GM12892 (cell line): Measurements from ENCODE around the gene DIAPH1.

ENCODE experiments used
- POLR2AphosphoS5 ChIP-seq: IDR thresholded peaks from 2 replicates; pipeline ENCODE4 v1.6.1; 2011; ENCODE audit warnings: low read depth, low read length, control low read depth
- TAF1 ChIP-seq: IDR thresholded peaks from 2 replicates; pipeline ENCODE4 v1.6.1; 2011; ENCODE audit warnings: low read depth, mild to moderate bottlenecking, control low read depth, low read length, borderline replicate concordance

DNA sequence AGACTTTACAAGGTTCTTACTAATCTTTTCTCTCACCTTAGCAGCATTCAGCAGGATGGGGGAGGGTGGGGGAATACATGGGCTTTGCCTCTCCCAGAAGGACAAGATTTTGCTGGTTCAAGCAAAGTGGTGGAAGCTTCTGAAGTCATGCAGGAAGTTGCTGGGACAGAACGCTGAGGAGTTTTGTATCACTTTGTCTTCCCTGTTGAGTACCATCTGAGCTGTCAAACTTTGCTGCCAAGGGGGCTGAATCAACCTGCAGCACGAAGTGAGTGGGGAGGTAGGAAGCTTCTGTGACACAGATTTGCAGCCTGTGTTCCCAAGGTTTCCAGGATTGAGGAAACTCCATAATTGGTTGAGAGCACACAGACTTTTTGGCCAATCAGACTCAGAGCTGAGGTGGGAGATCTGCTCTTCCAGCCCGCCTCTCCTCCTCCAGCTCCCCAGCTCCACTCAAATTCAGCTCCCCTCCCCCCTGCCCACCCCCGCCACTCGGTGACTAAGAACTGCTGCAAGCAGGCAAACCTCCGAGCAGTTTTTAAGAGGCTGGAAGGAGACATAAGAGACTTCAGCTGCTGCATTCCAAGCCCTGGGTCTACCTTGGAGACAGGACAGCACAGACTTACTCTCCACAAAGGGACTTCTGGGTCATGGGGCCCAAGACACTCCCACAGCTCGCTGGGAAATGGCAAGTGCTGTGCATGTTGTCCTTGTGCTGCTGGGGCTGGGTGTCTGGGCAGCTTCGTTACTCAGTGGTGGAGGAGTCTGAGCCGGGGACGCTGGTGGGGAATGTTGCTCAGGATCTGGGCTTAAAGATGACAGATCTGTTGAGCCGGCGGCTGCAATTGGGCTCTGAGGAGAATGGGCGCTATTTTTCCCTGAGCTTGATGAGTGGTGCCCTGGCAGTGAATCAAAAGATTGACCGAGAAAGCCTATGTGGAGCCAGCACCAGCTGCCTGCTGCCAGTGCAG, 129.9 kb downstream of the DIAPH1 start, which contains the start of gene PCDHGC5:
- TF ChIP-seq TAF1 (no peak), POLR2AphosphoS5 (no peak)
